Stimulated activated CD4-positive, alpha-beta T cell treated with anti-CD3 and anti-CD28 coated beads, Interleukin-15, amount 100 ng/mL, for 1 hour (primary cell): ENCODE results near the gene PPOX.

ENCODE experiments used
- DNase-seq, 2 donors: peaks; one replicate each; pipeline ENCODE4 v3.0.0-alpha.2; 2020; ENCODE audit warnings: low read depth in 1 of 2, low spot score in 1 of 2

Gene PPOX

GRCh38 chr1:161175771-161176453, 9.7 kb downstream of the PPOX start:
- DNase-seq: no peak

GRCh38 chr1:161176468-161177111, 10.4 kb downstream of the PPOX start:
- no peak for DNase-seq

GRCh38 chr1:161177112-161177935, 11.1 kb downstream of the PPOX start, which contains the start of gene B4GALT3:
Gene B4GALT3 (minus strand): TSS chr1:161177507. CDS start chr1:161176060, 1,447 bp downstream.
- DNase-seq: peak; percentile 92 to 98

- DNase-seq: no peak
Measured at GRCh38 chr1:161177936-161178244, 11.7 kb downstream of the PPOX start.

- DNase-seq: no peak
Measured at GRCh38 chr1:161179698-161180097, 13.5 kb downstream of the PPOX start.

GRCh38 chr1:161180639-161181038, 14.4 kb downstream of the PPOX start:
- DNase-seq: no peak

- peak; percentile 31 to 36 for DNase-seq
Measured at GRCh38 chr1:161182214-161182613, 16.0 kb downstream of the PPOX start.

- DNase-seq: peak in 1 of 2 donors; percentile 52
Measured at GRCh38 chr1:161185282-161185682, 19.1 kb downstream of the PPOX start.

GRCh38 chr1:161185732-161186311, 19.6 kb downstream of the PPOX start:
- DNase-seq: no peak

- DNase-seq: no peak
Measured at GRCh38 chr1:161187311-161187710, 21.1 kb downstream of the PPOX start.

- no peak for DNase-seq
Measured at GRCh38 chr1:161188381-161188780, 22.2 kb downstream of the PPOX start.

GRCh38 chr1:161189036-161189435, 22.8 kb downstream of the PPOX start:
- DNase-seq: no peak

- no peak for DNase-seq
Measured at GRCh38 chr1:161190962-161191521, 24.8 kb downstream of the PPOX start.

GRCh38 chr1:161191971-161192370, 25.7 kb downstream of the PPOX start:
- no peak for DNase-seq

GRCh38 chr1:161192476-161193465, 26.5 kb downstream of the PPOX start:
- DNase-seq: peak; percentile 28 to 46

GRCh38 chr1:161193561-161194235, 27.5 kb downstream of the PPOX start:
- no peak for DNase-seq

- DNase-seq: no peak
Measured at GRCh38 chr1:161195171-161195570, 28.9 kb downstream of the PPOX start.

- no peak for DNase-seq
Measured at GRCh38 chr1:161196111-161196510, 29.9 kb downstream of the PPOX start.
